Epithelial cell of proximal tubule (primary cell): Measurements from ENCODE around the gene STK33. TPM values are rescaled to one million over a fixed set of nuclear protein-coding genes. Genes with fewer than 3 reads are reported as not detected.

Experiments
- DNase-seq: peaks from one replicate; pipeline ENCODE4 v3.0.0-alpha.2; 2011; ENCODE audit warnings: low read depth
- H3K4me3 ChIP-seq: 2 replicates; pipeline ENCODE4 v1.5.1; 2011; ENCODE audit warnings: low read depth, mild to moderate bottlenecking, low read length
- total RNA-seq: library from RNA; depleted of rRNA; stranded (reverse); fragments of >200 nt; gene quantifications from 2 replicates; pipeline ENCODE4 v1.2.3, GENCODE V29; 2015
- TF ChIP-seq, protein P1 (sequence below): conservative IDR thresholded peaks from 2 replicates; pipeline ENCODE4 v1.5.1; 2012; ENCODE audit warnings: low read depth, mild to moderate bottlenecking, low read length

Gene STK33
- total RNA-seq, 1 donor from 2014 or later, result 14.4 TPM

DNA sequence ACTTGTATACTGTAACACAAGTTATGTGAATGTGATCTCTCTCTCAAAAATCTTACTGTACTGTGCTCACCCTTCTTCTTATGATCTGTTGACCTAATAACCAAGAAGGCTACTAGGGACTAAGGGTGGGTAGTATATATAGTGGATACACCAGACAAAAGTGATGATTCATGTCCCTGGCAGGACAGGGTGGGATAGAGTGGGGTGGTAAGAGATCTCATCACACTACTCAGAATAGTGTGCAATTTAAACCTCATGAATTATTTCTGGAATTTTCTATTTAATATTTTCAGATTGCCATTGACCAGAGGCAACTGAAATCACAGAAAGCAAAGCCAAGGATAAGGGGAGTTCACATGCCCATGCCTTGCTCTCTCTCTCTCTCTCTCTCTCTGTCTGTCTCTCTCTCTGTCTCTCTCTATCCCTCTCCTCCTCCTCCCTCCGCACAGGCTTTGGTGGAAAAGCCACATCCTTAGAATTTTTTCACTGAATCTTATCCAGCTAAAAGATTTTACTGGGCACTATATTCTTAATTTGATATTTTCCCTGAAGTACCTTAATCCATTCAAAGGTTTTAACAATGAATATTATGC is 12.0 kb upstream of the STK33 start:
- no peak for DNase-seq
- no peak overlapping the region for H3K4me3 ChIP-seq
- TF ChIP-seq, protein P1, sequence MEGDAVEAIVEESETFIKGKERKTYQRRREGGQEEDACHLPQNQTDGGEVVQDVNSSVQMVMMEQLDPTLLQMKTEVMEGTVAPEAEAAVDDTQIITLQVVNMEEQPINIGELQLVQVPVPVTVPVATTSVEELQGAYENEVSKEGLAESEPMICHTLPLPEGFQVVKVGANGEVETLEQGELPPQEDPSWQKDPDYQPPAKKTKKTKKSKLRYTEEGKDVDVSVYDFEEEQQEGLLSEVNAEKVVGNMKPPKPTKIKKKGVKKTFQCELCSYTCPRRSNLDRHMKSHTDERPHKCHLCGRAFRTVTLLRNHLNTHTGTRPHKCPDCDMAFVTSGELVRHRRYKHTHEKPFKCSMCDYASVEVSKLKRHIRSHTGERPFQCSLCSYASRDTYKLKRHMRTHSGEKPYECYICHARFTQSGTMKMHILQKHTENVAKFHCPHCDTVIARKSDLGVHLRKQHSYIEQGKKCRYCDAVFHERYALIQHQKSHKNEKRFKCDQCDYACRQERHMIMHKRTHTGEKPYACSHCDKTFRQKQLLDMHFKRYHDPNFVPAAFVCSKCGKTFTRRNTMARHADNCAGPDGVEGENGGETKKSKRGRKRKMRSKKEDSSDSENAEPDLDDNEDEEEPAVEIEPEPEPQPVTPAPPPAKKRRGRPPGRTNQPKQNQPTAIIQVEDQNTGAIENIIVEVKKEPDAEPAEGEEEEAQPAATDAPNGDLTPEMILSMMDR, result no peak

DNA sequence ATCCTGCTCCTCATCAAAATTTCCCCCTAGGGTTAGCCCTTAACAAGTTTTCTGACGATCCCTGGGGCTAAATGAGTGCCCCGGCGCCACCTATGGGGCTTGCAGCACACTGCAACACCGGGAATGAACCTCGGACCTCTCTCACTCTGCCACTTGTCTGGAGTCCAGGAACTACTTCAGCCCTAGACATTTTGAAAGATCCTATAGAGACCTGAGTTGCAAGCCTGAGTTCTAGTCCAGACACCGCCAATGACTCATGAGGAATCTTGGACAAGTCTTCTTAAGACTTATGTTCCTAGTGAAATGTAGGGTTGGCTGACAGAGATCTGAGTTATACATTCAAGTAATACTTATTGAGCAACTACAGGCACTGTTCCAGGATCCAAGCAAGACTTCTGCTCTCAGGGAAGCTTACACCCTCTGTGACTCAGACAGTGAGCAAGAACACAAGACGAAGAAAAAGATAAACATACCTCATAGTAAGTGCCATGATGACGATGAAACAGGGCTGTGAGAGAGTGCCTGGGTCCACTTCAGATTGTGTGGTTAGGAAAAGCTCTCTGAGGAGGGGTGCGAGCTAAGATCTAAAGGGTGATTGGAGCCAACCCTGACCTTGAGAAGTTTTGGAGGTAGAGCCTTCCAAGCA is 10.2 kb upstream of the STK33 start:
- TF ChIP-seq, protein P1, result peak; percentile 70
- peak; percentile 99 for DNase-seq
- no peak overlapping the region for H3K4me3 ChIP-seq

DNA sequence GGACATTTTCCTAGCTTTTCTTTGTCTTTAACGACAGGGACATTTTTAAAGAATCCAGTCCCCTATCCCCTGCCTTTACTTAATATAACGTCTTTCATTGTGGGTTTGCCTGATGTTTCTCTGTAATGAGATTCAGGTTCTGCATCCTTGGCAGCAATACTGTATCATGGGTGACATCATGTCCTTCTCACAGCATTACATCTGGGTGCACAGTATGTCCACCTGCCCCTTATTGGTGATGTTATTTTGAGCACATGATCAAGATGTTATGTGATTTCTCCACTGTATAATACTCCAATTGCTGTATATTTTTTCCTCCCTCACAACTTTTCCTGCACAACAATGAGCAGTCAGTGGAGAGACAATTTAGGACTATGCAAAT is 9.7 kb upstream of the STK33 start:
- TF ChIP-seq, protein P1, result no peak
- no peak overlapping the region for H3K4me3 ChIP-seq
- no peak for DNase-seq

DNA sequence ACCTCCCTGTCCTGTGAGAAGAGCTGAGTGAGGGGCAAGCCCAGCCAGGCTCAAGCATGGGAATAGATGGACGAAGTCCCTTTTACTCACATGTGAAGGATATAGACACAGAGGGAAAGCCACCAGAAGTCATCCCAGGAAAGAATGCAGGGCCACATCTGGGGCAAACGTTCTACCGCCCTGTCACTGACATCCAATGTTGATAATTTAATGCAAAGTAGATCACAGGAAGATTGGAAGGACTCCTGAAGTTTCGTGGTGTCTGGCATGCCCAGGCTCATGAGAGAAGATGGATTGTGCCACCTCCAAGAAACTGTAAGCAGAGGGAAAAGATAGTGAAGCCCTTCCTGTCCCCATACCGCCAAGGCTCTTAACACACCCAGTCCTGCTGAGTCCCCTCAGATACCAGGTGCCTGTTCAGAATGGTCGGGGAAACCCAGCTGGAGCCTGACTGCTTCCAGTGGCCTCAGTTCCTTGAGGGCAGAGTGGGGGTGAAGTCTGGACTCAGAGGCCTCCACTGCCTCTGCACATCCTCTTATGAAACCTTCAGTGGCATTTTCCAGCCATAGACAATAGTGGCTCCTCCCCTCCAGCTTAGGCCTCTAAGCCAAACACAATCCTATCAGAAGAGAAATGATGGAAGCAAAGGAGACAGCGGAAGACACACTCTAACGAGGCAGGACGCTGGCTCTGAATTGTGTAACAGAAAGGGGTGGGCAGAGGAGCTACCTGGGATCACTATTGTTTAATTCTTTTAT is 7.5 kb upstream of the STK33 start:
- H3K4me3 ChIP-seq, result no peak overlapping the region
- TF ChIP-seq, protein P1, result no peak
- DNase-seq, result no peak

DNA sequence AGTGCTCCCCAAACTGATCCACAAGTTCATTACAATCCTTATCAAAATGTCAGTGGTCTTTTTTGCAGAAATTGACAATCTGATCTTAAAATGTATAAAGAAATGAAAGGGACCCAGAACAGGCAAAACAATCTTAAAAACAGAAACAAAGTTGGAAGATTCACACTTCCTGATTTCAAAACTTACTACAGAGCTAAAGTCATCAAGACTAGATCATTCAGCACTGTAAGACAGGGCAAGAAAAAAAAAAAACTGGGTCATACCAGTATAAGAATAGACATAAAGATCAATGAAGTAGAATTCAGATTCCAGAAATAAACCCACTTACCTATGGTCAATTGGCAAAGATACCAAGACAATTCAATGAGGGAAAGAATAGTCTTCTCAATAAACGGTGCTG is 4.5 kb upstream of the STK33 start:
- no peak overlapping the region for H3K4me3 ChIP-seq
- no peak for DNase-seq
- TF ChIP-seq, protein P1, result no peak

DNA sequence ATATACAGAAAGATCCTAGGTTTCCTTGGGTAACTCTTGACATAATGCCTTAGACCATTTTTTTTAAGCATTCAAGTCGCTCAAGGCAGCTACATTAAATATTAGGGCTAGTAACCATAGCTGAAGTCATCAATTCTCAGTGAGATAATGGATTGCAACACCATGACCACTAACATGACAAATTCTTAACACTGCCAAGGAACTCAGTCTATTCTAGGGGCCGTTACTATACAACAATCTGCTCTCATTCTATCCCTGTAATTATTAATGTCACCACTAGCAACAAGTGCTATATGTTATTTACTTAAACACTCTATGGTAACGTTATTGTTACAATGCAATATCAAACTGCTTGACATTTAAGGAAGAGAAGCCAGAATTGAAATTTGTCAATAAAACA is 3.2 kb upstream of the STK33 start:
- peak; percentile 56 for DNase-seq
- TF ChIP-seq, protein P1, result no peak
- H3K4me3 ChIP-seq, result no peak overlapping the region
